WERI-Rb-1 (cell line): Measurements from ENCODE around the gene ANKRD44.
A peak's percentile ranks its signal among the peaks of the same experiment; 100 is the strongest.

Experiments
- DNase-seq: peaks from one replicate; pipeline ENCODE4 v3.0.0-alpha.2; 2020
- H3K27ac ChIP-seq: fragments of 250-450 bp; sonication (Bioruptor Pico); 2 replicates; pipeline ENCODE4 v1.5.1; 2020; ENCODE audit warnings: mild to moderate bottlenecking, moderate library complexity
- H3K27me3 ChIP-seq: fragments of 250-450 bp; sonication (Bioruptor Pico); 2 replicates; pipeline ENCODE4 v1.5.1; 2021; ENCODE audit warnings: mild to moderate bottlenecking, low read depth, moderate library complexity; ENCODE audit not compliant: insufficient read depth, severe bottlenecking
- H3K36me3 ChIP-seq: fragments of 250-450 bp; sonication (Bioruptor Pico); 2 replicates; pipeline ENCODE4 v1.5.1; 2020; ENCODE audit warnings: mild to moderate bottlenecking, moderate library complexity
- H3K4me3 ChIP-seq: 2 replicates; pipeline ENCODE4 v1.5.1; 2011; ENCODE audit warnings: low read depth, mild to moderate bottlenecking, control low read depth, low read length
- H3K9me3 ChIP-seq: fragments of 250-450 bp; sonication (Bioruptor Pico); 2 replicates; pipeline ENCODE4 v1.5.1; 2021; ENCODE audit warnings: mild to moderate bottlenecking, moderate library complexity; ENCODE audit not compliant: severe bottlenecking
- TF ChIP-seq, protein P1 (sequence below): IDR thresholded peaks from 2 replicates; pipeline ENCODE4 v1.5.1; 2011; ENCODE audit warnings: low read depth, mild to moderate bottlenecking, control low read depth, inconsistent platforms, low read length

ANKRD44 gene

DNA sequence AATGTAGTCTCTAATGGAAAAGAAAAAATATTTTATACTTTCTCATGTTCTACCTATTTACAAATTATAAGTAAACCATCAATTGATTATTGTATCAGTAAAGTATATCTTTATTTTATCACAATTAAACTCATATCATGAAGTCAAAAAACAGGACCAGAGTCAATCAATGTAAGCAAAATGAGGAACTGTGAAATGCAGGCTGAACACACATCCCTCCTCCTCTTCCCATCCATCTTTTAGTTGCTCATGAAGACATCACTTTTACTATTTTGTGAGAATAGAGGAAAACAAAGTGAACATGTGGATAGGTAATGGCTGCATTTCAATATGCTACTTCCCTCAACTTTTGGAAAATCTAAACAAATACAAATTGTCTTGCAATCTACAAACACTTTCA lies 195.3 kb downstream of the ANKRD44 start:
- Histone ChIP-seq H3K36me3 (no peaks in the 10 kb centered on the region), H3K27me3 (no peaks in the 10 kb centered on the region), H3K27ac (no peak overlapping the region), H3K9me3 (no peaks in the 10 kb centered on the region), H3K4me3 (no peak overlapping the region)
- no peak for DNase-seq
- TF ChIP-seq, protein P1, sequence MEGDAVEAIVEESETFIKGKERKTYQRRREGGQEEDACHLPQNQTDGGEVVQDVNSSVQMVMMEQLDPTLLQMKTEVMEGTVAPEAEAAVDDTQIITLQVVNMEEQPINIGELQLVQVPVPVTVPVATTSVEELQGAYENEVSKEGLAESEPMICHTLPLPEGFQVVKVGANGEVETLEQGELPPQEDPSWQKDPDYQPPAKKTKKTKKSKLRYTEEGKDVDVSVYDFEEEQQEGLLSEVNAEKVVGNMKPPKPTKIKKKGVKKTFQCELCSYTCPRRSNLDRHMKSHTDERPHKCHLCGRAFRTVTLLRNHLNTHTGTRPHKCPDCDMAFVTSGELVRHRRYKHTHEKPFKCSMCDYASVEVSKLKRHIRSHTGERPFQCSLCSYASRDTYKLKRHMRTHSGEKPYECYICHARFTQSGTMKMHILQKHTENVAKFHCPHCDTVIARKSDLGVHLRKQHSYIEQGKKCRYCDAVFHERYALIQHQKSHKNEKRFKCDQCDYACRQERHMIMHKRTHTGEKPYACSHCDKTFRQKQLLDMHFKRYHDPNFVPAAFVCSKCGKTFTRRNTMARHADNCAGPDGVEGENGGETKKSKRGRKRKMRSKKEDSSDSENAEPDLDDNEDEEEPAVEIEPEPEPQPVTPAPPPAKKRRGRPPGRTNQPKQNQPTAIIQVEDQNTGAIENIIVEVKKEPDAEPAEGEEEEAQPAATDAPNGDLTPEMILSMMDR, result no peak

DNA sequence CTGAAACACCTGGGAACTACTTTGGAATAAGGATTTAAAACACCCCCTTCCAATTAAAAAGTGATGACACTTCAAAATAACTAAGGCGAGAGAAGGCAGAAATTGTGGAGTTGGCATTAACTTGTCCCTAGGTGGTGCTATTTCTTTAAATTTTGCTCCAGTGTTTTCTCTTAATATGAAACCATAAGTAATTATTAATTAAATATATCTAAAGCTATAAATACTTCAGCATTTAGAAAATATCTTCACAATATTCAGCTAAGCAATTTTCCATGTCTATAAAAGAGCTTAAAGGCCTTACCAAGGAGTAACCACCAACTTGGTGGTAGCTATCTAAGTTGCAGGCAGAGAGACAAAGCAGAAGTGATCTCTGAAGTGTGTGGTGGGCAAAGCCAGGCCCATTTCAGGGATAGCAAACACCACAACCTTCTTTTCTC lies 197.3 kb downstream of the ANKRD44 start:
- H3K36me3 ChIP-seq, result no peaks in the 10 kb centered on the region
- DNase-seq, result no peak
- H3K9me3 ChIP-seq, result no peaks in the 10 kb centered on the region
- no peak overlapping the region for H3K4me3 ChIP-seq
- TF ChIP-seq, protein P1, result 0 out of 2 replicates have a peak, but pooled peaks have one; percentile 24
- H3K27ac ChIP-seq, result no peak overlapping the region
- no peaks in the 10 kb centered on the region for H3K27me3 ChIP-seq

DNA sequence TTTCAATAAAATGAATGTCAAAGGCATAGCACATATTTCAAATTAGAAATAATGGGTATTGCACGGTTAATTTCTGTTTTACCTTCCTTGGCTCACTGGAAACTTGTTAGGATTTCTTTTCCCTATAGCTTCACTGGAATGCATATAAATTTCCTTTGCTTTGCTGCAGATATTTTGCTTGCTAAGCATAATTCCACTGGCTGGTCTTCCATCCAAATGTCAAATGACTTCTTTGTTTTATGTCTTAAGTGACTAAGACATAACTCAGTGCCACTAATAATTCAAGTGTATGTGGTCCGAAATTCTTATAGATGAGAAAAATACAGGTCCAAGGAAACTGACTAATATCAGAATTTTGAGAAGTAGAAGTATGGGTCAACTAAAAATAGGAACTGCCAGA lies 201.3 kb downstream of the ANKRD44 start:
- DNase-seq, result no peak
- TF ChIP-seq, protein P1, result no peak
- Histone ChIP-seq H3K36me3 (no peaks in the 10 kb centered on the region), H3K9me3 (no peaks in the 10 kb centered on the region), H3K4me3 (no peak overlapping the region), H3K27me3 (no peaks in the 10 kb centered on the region), H3K27ac (no peak overlapping the region)

DNA sequence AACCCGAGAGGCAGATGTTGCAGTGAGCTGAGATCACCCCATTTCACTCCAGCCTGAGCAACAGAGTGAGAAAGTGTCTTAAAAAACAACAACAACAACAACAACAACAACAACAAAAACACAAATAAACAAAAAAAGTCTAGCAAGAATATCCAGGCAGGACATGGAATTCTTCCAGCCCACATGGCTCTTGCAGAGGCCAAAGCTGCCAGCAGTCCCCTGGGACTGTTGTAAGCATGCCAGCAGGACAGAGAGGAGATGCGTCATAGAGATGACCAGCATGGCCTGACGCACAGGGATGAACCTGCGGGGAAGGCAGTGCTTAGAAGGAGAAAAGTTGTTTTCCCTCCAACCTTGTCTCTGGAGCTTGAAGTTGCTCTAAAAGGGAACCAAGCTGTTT lies 201.8 kb downstream of the ANKRD44 start:
- Histone ChIP-seq H3K9me3 (no peaks in the 10 kb centered on the region), H3K4me3 (no peak overlapping the region), H3K27ac (no peak overlapping the region), H3K36me3 (no peaks in the 10 kb centered on the region), H3K27me3 (no peaks in the 10 kb centered on the region)
- TF ChIP-seq, protein P1, result no peak
- no peak for DNase-seq

DNA sequence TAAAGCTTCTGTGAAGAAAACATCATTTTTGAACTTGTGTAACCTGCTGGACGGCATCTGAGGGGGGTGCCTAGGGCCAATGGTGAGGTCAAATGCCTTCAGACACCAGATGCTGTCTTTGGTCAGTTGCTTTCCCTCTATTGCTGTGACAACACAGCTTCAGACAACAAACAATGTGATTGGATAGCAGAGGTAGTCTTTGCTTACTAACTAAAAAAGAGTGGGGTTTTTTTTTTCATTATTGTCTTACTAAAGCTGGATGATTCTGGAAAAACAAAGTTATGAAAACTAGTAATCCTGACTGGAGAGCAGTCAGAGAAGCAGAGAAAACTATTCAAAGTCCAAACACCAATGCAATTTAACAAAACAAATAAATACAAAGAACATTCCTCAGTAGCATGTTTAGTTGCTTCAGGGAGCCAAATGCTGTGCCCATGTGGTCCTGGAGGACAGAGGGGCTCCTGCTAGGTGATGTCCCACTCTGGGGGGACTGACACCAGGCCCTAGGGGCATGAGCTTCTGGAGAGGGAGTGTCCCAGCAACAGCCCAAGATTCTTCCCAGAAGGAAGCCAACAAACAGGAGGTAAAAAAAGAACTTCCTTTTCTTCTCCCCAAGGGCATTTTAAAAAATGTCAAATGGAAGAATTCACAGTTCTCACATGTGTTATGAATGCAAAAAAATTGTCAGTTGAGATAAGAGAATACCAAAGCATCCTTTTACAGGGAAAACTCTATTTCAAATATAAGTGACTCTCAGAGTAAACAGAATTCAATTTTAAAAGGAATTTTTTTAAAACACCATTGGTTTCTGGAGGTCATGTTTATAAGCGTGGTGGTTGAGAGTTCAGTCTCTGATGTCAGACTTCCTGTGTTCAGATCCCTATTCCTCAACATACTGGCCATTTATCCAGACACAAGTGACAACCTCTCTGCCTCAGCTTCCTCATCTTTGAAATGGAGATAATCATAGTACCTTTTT lies 203.0 kb downstream of the ANKRD44 start:
- no peaks in the 10 kb centered on the region for H3K27me3 ChIP-seq
- TF ChIP-seq, protein P1, result no peak
- no peak overlapping the region for H3K27ac ChIP-seq
- DNase-seq, result no peak
- H3K36me3 ChIP-seq, result no peaks in the 10 kb centered on the region
- H3K9me3 ChIP-seq, result no peaks in the 10 kb centered on the region
- no peak overlapping the region for H3K4me3 ChIP-seq

DNA sequence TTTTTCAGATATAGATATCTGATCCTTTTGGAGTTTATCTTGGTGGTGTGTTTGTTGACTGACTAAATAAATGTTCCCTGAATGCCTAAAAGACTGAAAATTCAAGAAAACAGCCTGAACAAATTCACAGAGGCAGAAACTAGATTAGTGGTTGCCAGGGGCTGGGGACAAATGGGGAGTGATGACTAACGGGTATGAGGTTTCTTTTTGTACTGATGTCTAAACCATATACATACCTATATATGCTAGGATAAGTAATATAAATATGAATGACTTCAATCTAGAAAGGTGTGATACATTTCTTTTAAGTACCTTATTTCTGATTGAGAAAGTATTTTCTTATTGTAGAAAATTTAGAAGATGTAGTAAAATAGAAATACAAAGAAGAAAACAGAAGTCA lies 207.2 kb downstream of the ANKRD44 start:
- Histone ChIP-seq H3K9me3 (no peaks in the 10 kb centered on the region), H3K36me3 (no peaks in the 10 kb centered on the region), H3K27me3 (no peaks in the 10 kb centered on the region), H3K4me3 (no peak overlapping the region), H3K27ac (no peak overlapping the region)
- TF ChIP-seq, protein P1, result no peak
- DNase-seq, result no peak
